Measurements from ENCODE around the gene PCDHGB7.

DNA sequence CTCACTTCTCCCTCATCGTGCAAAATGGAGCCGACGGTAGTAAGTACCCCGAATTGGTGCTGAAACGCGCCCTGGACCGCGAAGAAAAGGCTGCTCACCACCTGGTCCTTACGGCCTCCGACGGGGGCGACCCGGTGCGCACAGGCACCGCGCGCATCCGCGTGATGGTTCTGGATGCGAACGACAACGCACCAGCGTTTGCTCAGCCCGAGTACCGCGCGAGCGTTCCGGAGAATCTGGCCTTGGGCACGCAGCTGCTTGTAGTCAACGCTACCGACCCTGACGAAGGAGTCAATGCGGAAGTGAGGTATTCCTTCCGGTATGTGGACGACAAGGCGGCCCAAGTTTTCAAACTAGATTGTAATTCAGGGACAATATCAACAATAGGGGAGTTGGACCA lies 13.8 kb downstream of the PCDHGB7 start:
- TF ChIP-seq, protein P1, sequence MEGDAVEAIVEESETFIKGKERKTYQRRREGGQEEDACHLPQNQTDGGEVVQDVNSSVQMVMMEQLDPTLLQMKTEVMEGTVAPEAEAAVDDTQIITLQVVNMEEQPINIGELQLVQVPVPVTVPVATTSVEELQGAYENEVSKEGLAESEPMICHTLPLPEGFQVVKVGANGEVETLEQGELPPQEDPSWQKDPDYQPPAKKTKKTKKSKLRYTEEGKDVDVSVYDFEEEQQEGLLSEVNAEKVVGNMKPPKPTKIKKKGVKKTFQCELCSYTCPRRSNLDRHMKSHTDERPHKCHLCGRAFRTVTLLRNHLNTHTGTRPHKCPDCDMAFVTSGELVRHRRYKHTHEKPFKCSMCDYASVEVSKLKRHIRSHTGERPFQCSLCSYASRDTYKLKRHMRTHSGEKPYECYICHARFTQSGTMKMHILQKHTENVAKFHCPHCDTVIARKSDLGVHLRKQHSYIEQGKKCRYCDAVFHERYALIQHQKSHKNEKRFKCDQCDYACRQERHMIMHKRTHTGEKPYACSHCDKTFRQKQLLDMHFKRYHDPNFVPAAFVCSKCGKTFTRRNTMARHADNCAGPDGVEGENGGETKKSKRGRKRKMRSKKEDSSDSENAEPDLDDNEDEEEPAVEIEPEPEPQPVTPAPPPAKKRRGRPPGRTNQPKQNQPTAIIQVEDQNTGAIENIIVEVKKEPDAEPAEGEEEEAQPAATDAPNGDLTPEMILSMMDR (IDR thresholded peaks at IDR 0.05): no peak
- TF ChIP-seq POLR2A (IDR thresholded peaks at IDR 0.05; ENCODE audit: low read depth): no peak
- TF ChIP-seq POLR2AphosphoS5 (IDR thresholded peaks at IDR 0.05): no peak
- no peak for TF ChIP-seq EP300 (IDR thresholded peaks at IDR 0.05)
